Measurements from ENCODE around the gene BARX2.

GRCh38 chr11:129426038-129426437 is 50.4 kb downstream of the BARX2 start:
- TF ChIP-seq CTCF (IDR thresholded peaks at IDR 0.05; ENCODE audit: borderline replicate concordance, extremely low read depth, low read length, poor library complexity, severe bottlenecking): no peak
- no peak for TF ChIP-seq EZH2 (IDR thresholded peaks at IDR 0.05; ENCODE audit: borderline replicate concordance, low read depth, low read length, severe bottlenecking)
